Fibroblast of lung (primary cell): ENCODE measurements around the gene PEX16. TPM values are rescaled to one million over a fixed set of nuclear protein-coding genes. Genes with fewer than 3 reads are reported as not detected.

Experiments
- DNase-seq, 2 donors: peaks; one replicate each; pipeline versions ENCODE4 v3.0.0 to v3.0.0-alpha.2; 2010; ENCODE audit warnings: low read depth in 2 of 2
- H2AFZ ChIP-seq: 2 replicates; pipeline ENCODE4 v1.5.1; 2012; ENCODE audit warnings: low read length, control low read depth, inconsistent platforms
- H3K27ac ChIP-seq: 2 replicates; pipeline ENCODE4 v1.5.1; 2011; ENCODE audit warnings: low read length, control low read depth; ENCODE audit not compliant: insufficient read depth
- H3K27me3 ChIP-seq: 2 replicates; pipeline ENCODE4 v1.5.1; 2011; ENCODE audit warnings: mild to moderate bottlenecking, low read length; ENCODE audit not compliant: control insufficient read depth, insufficient read depth
- H3K36me3 ChIP-seq: 2 replicates; pipeline ENCODE4 v1.5.1; 2011; ENCODE audit warnings: low read length; ENCODE audit not compliant: control insufficient read depth, insufficient read depth
- H3K4me1 ChIP-seq: 2 replicates; pipeline ENCODE4 v1.5.1; 2011; ENCODE audit warnings: low read length; ENCODE audit not compliant: control insufficient read depth, insufficient read depth; ENCODE audit errors: extremely low read depth
- H3K4me2 ChIP-seq: 2 replicates; pipeline ENCODE4 v1.5.1; 2011; ENCODE audit warnings: low read length, control low read depth; ENCODE audit not compliant: insufficient read depth; ENCODE audit errors: extremely low read depth
- H3K4me3 ChIP-seq, 4 experiments: fragments of 200-600 bp in 1 of 4; sonication (generic) in 1 of 4; replicated peaks in 1 of 4; 2 replicates each; pipeline ENCODE4 v1.5.1; 2011 to 2016; ENCODE audit warnings: low read length in 4 of 4, low read depth in 3 of 4, mild to moderate bottlenecking in 3 of 4, control low read depth in 2 of 4, inconsistent platforms in 1 of 4, mixed read lengths in 1 of 4; ENCODE audit not compliant: insufficient read depth in 1 of 4; ENCODE audit errors: control extremely low read depth in 1 of 4
- H3K79me2 ChIP-seq: 2 replicates; pipeline ENCODE4 v1.5.1; 2012; ENCODE audit warnings: mild to moderate bottlenecking, low read length, inconsistent platforms; ENCODE audit not compliant: control insufficient read depth, insufficient read depth
- H3K9ac ChIP-seq: 2 replicates; pipeline ENCODE4 v1.5.1; 2011; ENCODE audit warnings: mild to moderate bottlenecking, low read length, control low read depth; ENCODE audit not compliant: insufficient read depth
- H3K9me3 ChIP-seq: 2 replicates; pipeline ENCODE4 v1.5.1; 2012; ENCODE audit warnings: low read depth, low read length; ENCODE audit not compliant: control insufficient read depth, insufficient read depth
- H4K20me1 ChIP-seq: 2 replicates; pipeline ENCODE4 v1.5.1; 2011; ENCODE audit warnings: low read length; ENCODE audit not compliant: control insufficient read depth, insufficient read depth; ENCODE audit errors: extremely low read depth
- EZH2 ChIP-seq: IDR thresholded peaks from 2 replicates; pipeline ENCODE4 v1.5.1; 2012; ENCODE audit warnings: low read length, control low read depth, mild to moderate bottlenecking; ENCODE audit errors: missing control alignments
- polyA plus RNA-seq, 2 donors: library from polyadenylated mRNA; depleted of rRNA in 1 of 2; stranded (reverse) in 1 of 2; unstranded in 1 of 2; fragments of >200 nt; gene quantifications; 2 replicates each; pipeline ENCODE4 v1.2.1, GENCODE V29; 2011 to 2012; ENCODE audit warnings: missing spikeins in 1 of 2
- total RNA-seq: library from RNA; depleted of rRNA; stranded (reverse); fragments of >200 nt; gene quantifications from 2 replicates; pipeline ENCODE4 v1.2.1, GENCODE V29; 2014
- TF ChIP-seq, protein P1 (sequence below), 2 donors: IDR thresholded peaks in 1 of 2; conservative IDR thresholded peaks in 1 of 2; 1 replicate in 1 of 2; 2 replicates in 1 of 2; pipeline ENCODE4 v1.5.1; 2011 to 2012; ENCODE audit warnings: low read length in 2 of 2, control low read depth in 1 of 2, inconsistent platforms in 1 of 2, low read depth in 1 of 2, mild to moderate bottlenecking in 1 of 2

Gene PEX16
- total and polyA plus RNA-seq, 2 donors (not counting 1 experiment from before 2014, with no cell fraction given): 11.0 to 44.4 TPM

GRCh38 chr11:45948356-45948755, 30.7 kb upstream of the PEX16 start:
- H3K9ac ChIP-seq: no peak overlapping the region
- H3K79me2 ChIP-seq: no peaks in the 10 kb centered on the region
- no peaks in the 10 kb centered on the region for H3K27me3 ChIP-seq
- no peak overlapping the region for H3K27ac ChIP-seq
- H3K36me3 ChIP-seq: peaks cover 4% of the 10 kb centered on the region
- H2AFZ ChIP-seq: no peak overlapping the region
- no peaks in the 10 kb centered on the region for H4K20me1 ChIP-seq
- no peaks in the 10 kb centered on the region for H3K9me3 ChIP-seq
- no peak for DNase-seq
- no peak overlapping the region for H3K4me2 ChIP-seq
- no peak for TF ChIP-seq EZH2
- TF ChIP-seq, protein P1, sequence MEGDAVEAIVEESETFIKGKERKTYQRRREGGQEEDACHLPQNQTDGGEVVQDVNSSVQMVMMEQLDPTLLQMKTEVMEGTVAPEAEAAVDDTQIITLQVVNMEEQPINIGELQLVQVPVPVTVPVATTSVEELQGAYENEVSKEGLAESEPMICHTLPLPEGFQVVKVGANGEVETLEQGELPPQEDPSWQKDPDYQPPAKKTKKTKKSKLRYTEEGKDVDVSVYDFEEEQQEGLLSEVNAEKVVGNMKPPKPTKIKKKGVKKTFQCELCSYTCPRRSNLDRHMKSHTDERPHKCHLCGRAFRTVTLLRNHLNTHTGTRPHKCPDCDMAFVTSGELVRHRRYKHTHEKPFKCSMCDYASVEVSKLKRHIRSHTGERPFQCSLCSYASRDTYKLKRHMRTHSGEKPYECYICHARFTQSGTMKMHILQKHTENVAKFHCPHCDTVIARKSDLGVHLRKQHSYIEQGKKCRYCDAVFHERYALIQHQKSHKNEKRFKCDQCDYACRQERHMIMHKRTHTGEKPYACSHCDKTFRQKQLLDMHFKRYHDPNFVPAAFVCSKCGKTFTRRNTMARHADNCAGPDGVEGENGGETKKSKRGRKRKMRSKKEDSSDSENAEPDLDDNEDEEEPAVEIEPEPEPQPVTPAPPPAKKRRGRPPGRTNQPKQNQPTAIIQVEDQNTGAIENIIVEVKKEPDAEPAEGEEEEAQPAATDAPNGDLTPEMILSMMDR (conservative IDR thresholded peaks at IDR 0.05 in 1 of 2, IDR thresholded peaks at IDR 0.05 in 1 of 2; ENCODE audit: low read depth in 1 of 2, low read length in 2 of 2): no peak
- no peak overlapping the region for H3K4me3 ChIP-seq
- no peaks in the 10 kb centered on the region for H3K4me1 ChIP-seq

DNA sequence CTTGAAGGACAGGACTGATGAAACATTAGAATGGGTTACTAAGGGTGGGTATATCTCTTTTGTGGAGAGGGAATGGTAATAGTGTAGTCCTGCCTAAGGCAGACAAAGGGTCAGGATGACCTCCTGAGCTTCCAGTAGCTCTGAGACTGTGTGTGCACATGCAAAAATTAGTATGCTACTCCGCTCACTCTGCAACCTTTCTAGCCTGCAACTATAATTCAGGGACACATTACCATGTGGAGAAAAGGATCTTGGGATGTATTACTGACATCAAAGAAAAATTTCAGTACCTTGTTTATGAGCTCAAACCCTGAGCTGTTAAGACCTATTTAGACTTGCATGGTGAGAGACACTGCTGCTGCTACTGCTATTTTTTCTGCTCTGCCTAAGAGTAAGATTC, 30.2 kb upstream of the PEX16 start:
- Histone ChIP-seq H3K27ac (no peak overlapping the region), H3K27me3 (no peaks in the 10 kb centered on the region), H3K9ac (no peak overlapping the region), H4K20me1 (no peaks in the 10 kb centered on the region), H3K79me2 (no peaks in the 10 kb centered on the region), H2AFZ (no peak overlapping the region), H3K4me3 (no peak overlapping the region), H3K4me2 (no peak overlapping the region), H3K9me3 (no peaks in the 10 kb centered on the region), H3K4me1 (no peaks in the 10 kb centered on the region), H3K36me3 (peaks cover 4% of the 10 kb centered on the region)
- TF ChIP-seq, protein P1 (conservative IDR thresholded peaks at IDR 0.05 in 1 of 2, IDR thresholded peaks at IDR 0.05 in 1 of 2; ENCODE audit: low read depth in 1 of 2, low read length in 2 of 2): no peak
- TF ChIP-seq EZH2: no peak
- no peak for DNase-seq

GRCh38 chr11:45945397-45945999, 27.8 kb upstream of the PEX16 start:
- Histone ChIP-seq H3K36me3 (peaks cover 4% of the 10 kb centered on the region), H4K20me1 (no peaks in the 10 kb centered on the region), H3K27me3 (no peaks in the 10 kb centered on the region), H3K79me2 (no peaks in the 10 kb centered on the region), H2AFZ (no peak overlapping the region), H3K4me2 (no peak overlapping the region), H3K27ac (no peak overlapping the region), H3K4me3 (no peak overlapping the region), H3K9me3 (no peaks in the 10 kb centered on the region), H3K4me1 (no peaks in the 10 kb centered on the region), H3K9ac (no peak overlapping the region)
- no peak for DNase-seq
- TF ChIP-seq, protein P1 (conservative IDR thresholded peaks at IDR 0.05 in 1 of 2, IDR thresholded peaks at IDR 0.05 in 1 of 2; ENCODE audit: low read depth in 1 of 2, low read length in 2 of 2): no peak
- no peak for TF ChIP-seq EZH2
